Peyer's patch (tissue), 4 donors: ENCODE measurements around the gene RCOR3.

Experiments used
- POLR2A ChIP-seq, 2 donors: fragments of 450-650 bp; IDR thresholded peaks; one replicate each; pipeline ENCODE4 v1.5.1; 2017; ENCODE audit warnings: antibody characterized with exemption in 2 of 2, mild to moderate bottlenecking in 2 of 2, moderate library complexity in 2 of 2
- TF ChIP-seq, protein P1 (sequence below), 6 experiments: fragments of 450-650 bp in 4 of 6; fragments of 200-600 bp in 2 of 6; sonication (generic) in 1 of 6; IDR thresholded peaks; one replicate each; pipeline ENCODE4 v1.5.1; 2017 to 2019; ENCODE audit warnings: antibody characterized with exemption in 6 of 6, mild to moderate bottlenecking in 3 of 6, moderate library complexity in 1 of 6

DNA sequence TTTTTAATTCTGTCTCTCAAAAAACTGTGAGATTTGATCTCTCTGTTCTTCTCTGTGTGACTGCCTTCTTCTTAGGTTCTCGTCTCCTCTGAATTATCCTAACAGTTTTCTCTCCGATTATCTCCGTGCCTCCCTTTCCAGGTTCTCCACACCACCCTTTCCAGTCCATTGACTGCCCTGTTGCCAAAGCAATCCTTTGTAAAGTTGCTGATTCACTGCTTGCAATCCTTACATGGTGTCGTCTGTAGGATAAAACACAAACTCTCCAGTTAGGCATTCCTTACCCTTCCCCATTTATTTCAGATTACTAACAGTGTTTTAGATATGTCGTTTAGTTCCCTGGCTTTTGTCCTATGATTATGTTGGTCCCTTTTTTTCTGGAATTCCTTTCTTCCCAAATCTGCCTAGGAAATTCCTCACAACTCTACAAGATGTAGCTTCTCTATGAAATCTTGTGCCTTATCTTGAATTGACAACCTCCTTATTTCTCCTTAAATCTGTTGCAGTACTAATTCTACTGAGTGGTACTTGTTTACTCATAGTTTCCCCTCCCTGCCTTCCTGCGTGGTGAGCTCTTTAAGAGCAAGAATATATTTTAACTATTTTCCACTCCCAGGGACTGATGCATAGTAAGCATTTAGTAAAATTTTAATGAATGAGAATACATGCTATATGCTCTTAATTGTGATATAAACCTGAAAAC lies 22.3 kb downstream of the RCOR3 start:
- TF ChIP-seq, protein P1, sequence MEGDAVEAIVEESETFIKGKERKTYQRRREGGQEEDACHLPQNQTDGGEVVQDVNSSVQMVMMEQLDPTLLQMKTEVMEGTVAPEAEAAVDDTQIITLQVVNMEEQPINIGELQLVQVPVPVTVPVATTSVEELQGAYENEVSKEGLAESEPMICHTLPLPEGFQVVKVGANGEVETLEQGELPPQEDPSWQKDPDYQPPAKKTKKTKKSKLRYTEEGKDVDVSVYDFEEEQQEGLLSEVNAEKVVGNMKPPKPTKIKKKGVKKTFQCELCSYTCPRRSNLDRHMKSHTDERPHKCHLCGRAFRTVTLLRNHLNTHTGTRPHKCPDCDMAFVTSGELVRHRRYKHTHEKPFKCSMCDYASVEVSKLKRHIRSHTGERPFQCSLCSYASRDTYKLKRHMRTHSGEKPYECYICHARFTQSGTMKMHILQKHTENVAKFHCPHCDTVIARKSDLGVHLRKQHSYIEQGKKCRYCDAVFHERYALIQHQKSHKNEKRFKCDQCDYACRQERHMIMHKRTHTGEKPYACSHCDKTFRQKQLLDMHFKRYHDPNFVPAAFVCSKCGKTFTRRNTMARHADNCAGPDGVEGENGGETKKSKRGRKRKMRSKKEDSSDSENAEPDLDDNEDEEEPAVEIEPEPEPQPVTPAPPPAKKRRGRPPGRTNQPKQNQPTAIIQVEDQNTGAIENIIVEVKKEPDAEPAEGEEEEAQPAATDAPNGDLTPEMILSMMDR (IDR thresholded peaks at IDR 0.05) = no peak
- no peak for TF ChIP-seq POLR2A (IDR thresholded peaks at IDR 0.05)
